ENCODE results near the gene PKD2L2. TPM values are rescaled to one million over a fixed set of nuclear protein-coding genes. Genes with fewer than 3 reads are reported as not detected.

Gene PKD2L2
- total and polyA plus RNA-seq, 4 donors, result 0.21 to 0.63 TPM; not detected in 2

DNA sequence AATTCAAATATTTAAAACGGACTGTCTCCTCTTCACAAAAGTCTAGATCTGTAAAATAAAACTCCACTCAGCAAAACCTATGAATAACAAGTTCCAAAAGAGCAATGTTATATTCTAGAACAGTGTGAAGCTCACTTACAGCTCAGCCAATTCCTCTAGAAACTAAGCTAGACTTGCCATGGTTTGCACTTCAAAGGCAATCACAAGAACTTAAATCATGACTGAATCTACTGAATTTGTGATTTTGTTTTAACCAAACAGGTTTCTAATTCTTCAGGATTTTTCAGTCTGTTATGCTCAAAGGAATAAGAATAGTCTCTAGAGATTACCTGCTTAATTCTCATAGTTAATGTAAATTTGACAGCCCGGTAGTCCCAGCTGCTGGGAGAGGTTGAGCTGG lies 1.4 kb upstream of the PKD2L2 start:
- WGBS (ENCODE audit: insufficient coverage), result no CpG with 5 or more reads among the region's 2 CpGs
- no peaks in the 10 kb centered on the region for H3K9me3 ChIP-seq (ENCODE audit: control insufficient read depth, insufficient read depth, low read length)
- peak in 2 of 6 donors; percentile 20 to 23 for DNase-seq (ENCODE audit: low read depth in 4 of 6, low spot score in 6 of 6)
- peaks cover 12% of the 10 kb centered on the region for H3K4me1 ChIP-seq (ENCODE audit: control insufficient read depth, insufficient read depth, low read length)
- no peaks in the 10 kb centered on the region for H3K27me3 ChIP-seq (ENCODE audit: control insufficient read depth, insufficient read depth, low read length)
- no peak overlapping the region for H3K27ac ChIP-seq (ENCODE audit: low read depth, low read length)
- no peaks in the 10 kb centered on the region for H3K36me3 ChIP-seq (ENCODE audit: control insufficient read depth, insufficient read depth, low read length)
- H3K4me3 ChIP-seq (ENCODE audit: low read depth, low read length), result no peak overlapping the region

DNA sequence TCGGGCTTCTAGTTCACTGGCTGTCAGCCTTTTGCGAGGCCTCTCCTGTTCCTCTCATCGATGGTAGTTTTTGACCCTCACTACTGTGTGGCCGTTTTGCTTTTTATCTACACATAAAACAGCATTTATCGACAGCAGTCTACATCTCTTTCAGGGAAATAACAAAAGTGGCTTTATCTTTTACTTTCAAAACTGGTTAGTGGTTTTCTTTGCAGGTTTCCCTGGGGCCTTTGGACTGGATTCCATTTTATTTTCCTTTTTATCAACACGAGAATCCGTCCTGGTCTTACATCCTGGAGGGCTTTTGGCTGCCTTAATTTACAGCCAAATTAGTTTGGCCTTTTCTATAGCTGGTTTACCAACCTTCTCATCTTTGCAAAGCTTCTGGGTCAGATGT lies 793 bp upstream of the PKD2L2 start:
- Histone ChIP-seq H3K27me3 (ENCODE audit: control insufficient read depth, insufficient read depth, low read length) (no peaks in the 10 kb centered on the region), H3K27ac (ENCODE audit: low read depth, low read length) (peak overlapping the region; percentile 76), H3K9me3 (ENCODE audit: control insufficient read depth, insufficient read depth, low read length) (no peaks in the 10 kb centered on the region), H3K4me1 (ENCODE audit: control insufficient read depth, insufficient read depth, low read length) (peaks cover 12% of the 10 kb centered on the region), H3K36me3 (ENCODE audit: control insufficient read depth, insufficient read depth, low read length) (no peaks in the 10 kb centered on the region), H3K4me3 (ENCODE audit: low read depth, low read length) (peak overlapping the region; percentile 66)
- 20% methylated on average over 4 of the region's 7 CpGs for WGBS (ENCODE audit: insufficient coverage)
- peak in 1 of 6 donors; percentile 50 for DNase-seq (ENCODE audit: low read depth in 4 of 6, low spot score in 6 of 6)

DNA sequence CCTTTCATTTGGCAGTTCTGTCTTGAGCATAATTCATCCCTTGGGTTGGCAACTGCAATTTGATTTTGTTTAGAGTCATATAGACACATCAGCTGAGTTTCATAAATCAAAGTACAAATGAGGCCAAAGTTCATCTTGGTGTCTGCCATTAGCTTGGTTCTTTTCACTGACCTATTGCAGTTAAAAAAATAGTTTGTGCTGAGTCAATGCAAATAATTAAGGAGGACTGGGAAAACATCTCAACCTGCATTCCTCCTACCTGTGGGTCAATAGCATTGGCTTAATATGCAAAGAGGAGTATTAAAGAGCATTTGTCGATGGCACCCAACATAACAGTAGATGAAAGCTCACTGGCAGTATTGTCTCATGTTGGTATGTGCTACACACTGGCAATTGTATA lies 1.6 kb downstream of the PKD2L2 start:
- Histone ChIP-seq H3K4me1 (ENCODE audit: control insufficient read depth, insufficient read depth, low read length) (peaks cover 12% of the 10 kb centered on the region), H3K4me3 (ENCODE audit: low read depth, low read length) (no peak overlapping the region), H3K27me3 (ENCODE audit: control insufficient read depth, insufficient read depth, low read length) (no peaks in the 10 kb centered on the region), H3K36me3 (ENCODE audit: control insufficient read depth, insufficient read depth, low read length) (no peaks in the 10 kb centered on the region), H3K27ac (ENCODE audit: low read depth, low read length) (no peak overlapping the region), H3K9me3 (ENCODE audit: control insufficient read depth, insufficient read depth, low read length) (no peaks in the 10 kb centered on the region)
- no CpG with 5 or more reads among the region's 1 CpG for WGBS (ENCODE audit: insufficient coverage)
- DNase-seq (ENCODE audit: low read depth in 4 of 6, low spot score in 6 of 6), result no peak

DNA sequence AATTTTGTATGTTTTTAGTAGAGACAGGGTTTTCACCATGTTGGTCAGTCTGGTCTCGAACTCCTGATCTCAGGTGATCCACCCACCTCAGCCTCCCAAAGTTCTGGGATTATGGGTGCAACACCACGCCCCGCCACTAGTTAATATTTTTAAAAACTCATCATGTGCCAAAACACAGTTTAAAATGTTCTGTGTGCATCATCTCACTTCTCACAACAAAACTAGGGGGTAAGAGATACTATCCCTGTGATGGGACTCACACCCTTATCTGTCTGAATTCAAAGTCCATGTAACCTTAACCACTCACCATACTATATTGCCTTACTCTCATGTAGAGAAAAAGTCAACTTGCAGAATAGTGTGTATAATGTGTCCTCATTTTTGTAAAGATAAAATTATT lies 2.6 kb downstream of the PKD2L2 start:
- Histone ChIP-seq H3K36me3 (ENCODE audit: control insufficient read depth, insufficient read depth, low read length) (no peaks in the 10 kb centered on the region), H3K4me3 (ENCODE audit: low read depth, low read length) (no peak overlapping the region), H3K9me3 (ENCODE audit: control insufficient read depth, insufficient read depth, low read length) (no peaks in the 10 kb centered on the region), H3K27ac (ENCODE audit: low read depth, low read length) (no peak overlapping the region), H3K4me1 (ENCODE audit: control insufficient read depth, insufficient read depth, low read length) (peaks cover 12% of the 10 kb centered on the region), H3K27me3 (ENCODE audit: control insufficient read depth, insufficient read depth, low read length) (no peaks in the 10 kb centered on the region)
- WGBS (ENCODE audit: insufficient coverage), result 100% methylated on average over 2 of the region's 3 CpGs
- DNase-seq (ENCODE audit: low read depth in 4 of 6, low spot score in 6 of 6), result no peak

DNA sequence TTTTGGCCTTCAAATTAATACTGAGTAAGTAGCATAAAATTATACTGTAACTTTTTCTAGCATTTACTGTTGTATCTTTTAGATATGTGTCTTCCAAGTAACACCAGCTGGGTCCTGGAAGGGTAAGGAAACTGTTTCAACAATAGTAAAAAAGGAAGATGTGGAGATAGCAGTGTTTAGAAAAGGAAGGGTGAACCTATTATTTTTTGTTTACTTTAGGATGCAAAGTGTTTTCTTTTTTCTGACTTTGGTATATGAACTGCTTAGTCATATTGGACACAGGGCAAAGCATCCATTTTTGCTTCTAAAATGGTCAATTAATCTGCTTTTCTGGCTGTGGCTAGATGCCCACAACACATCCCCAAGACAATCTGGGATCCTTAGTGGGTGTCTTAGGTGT lies 5.3 kb downstream of the PKD2L2 start:
- no peak overlapping the region for H3K27ac ChIP-seq (ENCODE audit: low read depth, low read length)
- no peak for DNase-seq (ENCODE audit: low read depth in 4 of 6, low spot score in 6 of 6)
- H3K9me3 ChIP-seq (ENCODE audit: control insufficient read depth, insufficient read depth, low read length), result no peaks in the 10 kb centered on the region
- peaks cover 2% of the 10 kb centered on the region for H3K4me1 ChIP-seq (ENCODE audit: control insufficient read depth, insufficient read depth, low read length)
- no peak overlapping the region for H3K4me3 ChIP-seq (ENCODE audit: low read depth, low read length)
- H3K36me3 ChIP-seq (ENCODE audit: control insufficient read depth, insufficient read depth, low read length), result no peaks in the 10 kb centered on the region
- H3K27me3 ChIP-seq (ENCODE audit: control insufficient read depth, insufficient read depth, low read length), result no peaks in the 10 kb centered on the region

DNA sequence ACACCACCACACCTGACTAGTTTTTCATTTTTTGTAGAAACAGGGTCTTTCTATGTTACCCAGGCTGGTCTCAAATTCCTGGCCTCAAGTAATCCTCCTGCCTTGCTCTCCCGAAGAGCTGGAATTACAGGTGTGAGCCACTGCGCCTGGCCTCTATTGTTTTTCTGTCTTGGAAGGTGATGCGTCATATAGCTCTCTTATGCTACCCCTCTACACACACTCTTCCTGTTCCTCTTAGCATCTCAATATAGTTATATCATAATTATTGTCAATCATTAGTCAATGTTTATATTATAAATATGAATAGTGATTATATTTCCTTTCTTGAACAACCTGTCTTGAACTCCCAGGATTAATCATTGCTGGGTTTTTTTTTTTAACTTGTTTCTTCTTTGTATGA lies 7.3 kb downstream of the PKD2L2 start:
- Histone ChIP-seq H3K9me3 (ENCODE audit: control insufficient read depth, insufficient read depth, low read length) (no peaks in the 10 kb centered on the region), H3K27ac (ENCODE audit: low read depth, low read length) (no peak overlapping the region), H3K36me3 (ENCODE audit: control insufficient read depth, insufficient read depth, low read length) (no peaks in the 10 kb centered on the region), H3K4me1 (ENCODE audit: control insufficient read depth, insufficient read depth, low read length) (no peaks in the 10 kb centered on the region), H3K4me3 (ENCODE audit: low read depth, low read length) (no peak overlapping the region), H3K27me3 (ENCODE audit: control insufficient read depth, insufficient read depth, low read length) (no peaks in the 10 kb centered on the region)
- WGBS (ENCODE audit: insufficient coverage), result no CpG with 5 or more reads among the region's 3 CpGs
- DNase-seq (ENCODE audit: low read depth in 4 of 6, low spot score in 6 of 6), result no peak

DNA sequence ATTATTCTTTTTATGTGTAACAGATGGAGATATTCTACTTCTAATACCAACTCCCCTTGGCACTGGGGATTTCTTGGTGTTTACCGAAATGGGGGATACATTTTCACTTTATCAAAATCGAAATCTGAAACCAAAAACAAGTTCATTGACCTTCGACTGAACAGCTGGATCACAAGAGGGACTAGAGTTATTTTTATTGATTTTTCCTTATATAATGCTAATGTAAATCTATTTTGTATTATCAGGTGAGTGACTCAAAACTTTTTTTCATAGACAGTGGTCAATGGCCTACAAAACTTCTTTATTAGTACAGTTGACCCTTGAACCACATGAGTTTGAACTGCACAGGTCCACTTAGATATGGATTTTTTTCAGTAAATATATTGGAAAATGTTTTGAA lies 10.2 kb downstream of the PKD2L2 start:
- H3K36me3 ChIP-seq (ENCODE audit: control insufficient read depth, insufficient read depth, low read length), result no peaks in the 10 kb centered on the region
- H3K27me3 ChIP-seq (ENCODE audit: control insufficient read depth, insufficient read depth, low read length), result no peaks in the 10 kb centered on the region
- DNase-seq (ENCODE audit: low read depth in 4 of 6, low spot score in 6 of 6), result no peak
- no peaks in the 10 kb centered on the region for H3K4me1 ChIP-seq (ENCODE audit: control insufficient read depth, insufficient read depth, low read length)
- H3K9me3 ChIP-seq (ENCODE audit: control insufficient read depth, insufficient read depth, low read length), result no peaks in the 10 kb centered on the region
- H3K4me3 ChIP-seq (ENCODE audit: low read depth, low read length), result no peak overlapping the region
- no CpG with 5 or more reads among the region's 3 CpGs for WGBS (ENCODE audit: insufficient coverage)
- H3K27ac ChIP-seq (ENCODE audit: low read depth, low read length), result no peak overlapping the region

DNA sequence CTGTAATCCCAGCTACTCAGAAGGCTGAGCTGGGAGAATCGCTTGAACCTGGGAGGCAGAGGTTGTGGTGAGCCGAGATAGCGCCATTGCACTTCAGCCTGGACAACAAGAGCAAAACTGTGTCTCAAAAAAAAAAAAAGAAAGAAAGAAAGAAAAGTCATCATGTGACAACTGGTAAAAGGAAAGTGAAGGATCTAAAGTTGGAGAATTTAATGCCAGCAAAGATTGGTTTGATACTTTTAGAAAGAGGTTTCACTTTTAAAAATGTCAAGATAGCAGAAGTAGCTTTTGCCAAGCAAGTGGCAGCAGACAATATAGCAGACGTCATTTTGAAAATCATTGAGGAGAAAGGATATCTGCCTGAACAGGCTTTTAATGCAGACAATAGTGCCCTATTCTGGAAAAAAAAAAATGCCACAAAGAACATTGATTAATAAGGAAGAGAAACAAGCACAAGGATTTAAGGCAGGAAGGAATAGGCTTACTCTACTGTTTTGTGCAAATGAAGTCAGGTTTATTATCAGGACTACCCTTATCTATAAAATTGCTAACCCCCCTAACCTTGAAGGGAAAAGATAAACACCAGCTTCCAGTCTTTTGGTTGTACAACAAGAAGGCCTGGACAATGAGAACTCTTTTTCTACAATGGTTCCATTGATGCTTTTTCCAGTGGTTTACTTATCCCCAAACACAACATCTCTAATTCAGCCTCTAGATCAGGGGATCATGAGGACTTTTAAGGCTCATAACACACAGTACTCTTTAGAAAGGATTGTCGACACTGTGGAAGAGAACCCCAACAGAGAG lies 12.0 kb downstream of the PKD2L2 start:
- no peaks in the 10 kb centered on the region for H3K36me3 ChIP-seq (ENCODE audit: control insufficient read depth, insufficient read depth, low read length)
- WGBS (ENCODE audit: insufficient coverage), result 57% methylated on average over 3 of the region's 5 CpGs
- no peak overlapping the region for H3K4me3 ChIP-seq (ENCODE audit: low read depth, low read length)
- H3K27ac ChIP-seq (ENCODE audit: low read depth, low read length), result no peak overlapping the region
- no peaks in the 10 kb centered on the region for H3K4me1 ChIP-seq (ENCODE audit: control insufficient read depth, insufficient read depth, low read length)
- no peak for DNase-seq (ENCODE audit: low read depth in 4 of 6, low spot score in 6 of 6)
- H3K9me3 ChIP-seq (ENCODE audit: control insufficient read depth, insufficient read depth, low read length), result no peaks in the 10 kb centered on the region
- H3K27me3 ChIP-seq (ENCODE audit: control insufficient read depth, insufficient read depth, low read length), result no peaks in the 10 kb centered on the region

DNA sequence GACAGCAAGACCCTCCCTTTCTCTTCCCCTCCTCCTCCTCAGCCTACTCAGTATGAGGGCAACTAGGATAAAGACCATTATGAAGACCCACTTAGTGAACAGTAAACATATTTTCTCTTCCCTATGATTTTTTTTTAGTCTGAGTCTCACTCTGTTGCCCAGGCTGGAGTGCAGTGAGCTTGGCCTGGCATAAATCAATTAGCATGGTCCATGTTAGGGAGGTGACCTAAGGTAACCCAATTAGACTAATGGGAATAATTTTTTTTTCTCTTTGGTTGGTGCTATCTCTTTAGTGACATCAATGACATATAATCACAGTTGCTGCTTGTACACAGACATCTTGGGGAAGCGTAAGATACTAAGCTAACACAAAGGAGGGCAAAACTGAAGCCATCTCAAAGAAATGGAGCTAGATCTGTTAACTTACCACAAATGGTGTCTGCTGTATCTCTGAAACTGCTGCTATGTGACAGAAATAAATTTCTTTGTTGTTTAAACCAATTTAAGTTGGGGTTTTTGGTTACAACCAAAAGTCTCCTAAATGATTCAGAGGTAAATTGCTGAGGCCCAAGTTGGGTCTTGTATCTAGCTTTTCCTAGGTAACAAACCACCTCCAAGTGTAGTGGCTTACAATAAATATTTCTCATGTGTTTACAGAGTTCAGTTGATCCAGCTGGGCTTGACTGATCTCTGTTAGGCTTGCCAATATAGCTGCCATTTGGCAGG lies 13.3 kb downstream of the PKD2L2 start:
- 100% methylated on average over 1 of the region's 1 CpG for WGBS (ENCODE audit: insufficient coverage)
- no peak overlapping the region for H3K27ac ChIP-seq (ENCODE audit: low read depth, low read length)
- H3K9me3 ChIP-seq (ENCODE audit: control insufficient read depth, insufficient read depth, low read length), result no peaks in the 10 kb centered on the region
- no peaks in the 10 kb centered on the region for H3K27me3 ChIP-seq (ENCODE audit: control insufficient read depth, insufficient read depth, low read length)
- H3K4me3 ChIP-seq (ENCODE audit: low read depth, low read length), result no peak overlapping the region
- no peak for DNase-seq (ENCODE audit: low read depth in 4 of 6, low spot score in 6 of 6)
- H3K36me3 ChIP-seq (ENCODE audit: control insufficient read depth, insufficient read depth, low read length), result no peaks in the 10 kb centered on the region
- H3K4me1 ChIP-seq (ENCODE audit: control insufficient read depth, insufficient read depth, low read length), result no peaks in the 10 kb centered on the region

DNA sequence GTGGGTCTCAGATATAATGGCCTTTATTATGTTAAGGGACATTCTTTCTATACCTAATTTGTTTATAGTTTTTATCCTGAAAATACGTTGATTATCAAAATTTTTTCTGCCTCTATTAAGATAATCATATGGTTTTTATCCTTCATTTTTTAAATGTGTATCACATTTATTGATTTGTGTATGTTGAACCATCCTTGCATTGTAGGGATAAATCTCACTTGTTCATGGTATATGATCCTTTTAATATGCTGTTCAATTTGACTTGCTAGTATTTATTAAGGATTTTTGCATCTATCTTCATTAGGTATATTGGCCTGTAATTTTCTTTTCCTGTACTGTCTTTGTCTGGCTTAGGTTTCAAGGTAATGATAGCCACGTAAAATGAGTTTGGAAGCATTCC lies 25.5 kb downstream of the PKD2L2 start:
- Histone ChIP-seq H3K27ac (ENCODE audit: low read depth, low read length) (no peak overlapping the region), H3K36me3 (ENCODE audit: control insufficient read depth, insufficient read depth, low read length) (no peaks in the 10 kb centered on the region), H3K4me3 (ENCODE audit: low read depth, low read length) (no peak overlapping the region), H3K9me3 (ENCODE audit: control insufficient read depth, insufficient read depth, low read length) (no peaks in the 10 kb centered on the region), H3K4me1 (ENCODE audit: control insufficient read depth, insufficient read depth, low read length) (no peaks in the 10 kb centered on the region), H3K27me3 (ENCODE audit: control insufficient read depth, insufficient read depth, low read length) (no peaks in the 10 kb centered on the region)
- WGBS (ENCODE audit: insufficient coverage), result no CpG with 5 or more reads among the region's 2 CpGs
- no peak for DNase-seq (ENCODE audit: low read depth in 4 of 6, low spot score in 6 of 6)

All from spinal cord (tissue), 10 donors.